Measurements from ENCODE around the gene CFAP20DC. TPM values are rescaled to one million over a fixed set of nuclear protein-coding genes. Genes with fewer than 3 reads are reported as not detected.

The CFAP20DC gene
- total RNA-seq, 1 donor from 2014 or later: 0.77 TPM

- no peak for DNase-seq (ENCODE audit: low read depth in 2 of 2)
Observed at GRCh38 chr3:58801541-58801940, 248.3 kb downstream of the CFAP20DC start.

GRCh38 chr3:58800940-58801339 is 248.9 kb downstream of the CFAP20DC start:
- DNase-seq (ENCODE audit: low read depth in 2 of 2): no peak

- DNase-seq (ENCODE audit: low read depth in 2 of 2): no peak
Observed at GRCh38 chr3:58800032-58800431, 249.8 kb downstream of the CFAP20DC start.

GRCh38 chr3:58799271-58799670 is 250.6 kb downstream of the CFAP20DC start:
- DNase-seq (ENCODE audit: low read depth in 2 of 2): no peak

- DNase-seq (ENCODE audit: low read depth in 2 of 2): no peak
Observed at GRCh38 chr3:58798312-58798711, 251.5 kb downstream of the CFAP20DC start.

GRCh38 chr3:58794750-58795149 is 255.1 kb downstream of the CFAP20DC start:
- no peak for DNase-seq (ENCODE audit: low read depth in 2 of 2)

GRCh38 chr3:58793938-58794337 is 255.9 kb downstream of the CFAP20DC start:
- no peak for DNase-seq (ENCODE audit: low read depth in 2 of 2)

GRCh38 chr3:58792921-58793451 is 256.8 kb downstream of the CFAP20DC start:
- peak in 1 of 2 donors; percentile 33 for DNase-seq (ENCODE audit: low read depth in 2 of 2)

GRCh38 chr3:58789385-58789784 is 260.4 kb downstream of the CFAP20DC start:
- no peak for DNase-seq (ENCODE audit: low read depth in 2 of 2)

- no peak for DNase-seq (ENCODE audit: low read depth in 2 of 2)
Observed at GRCh38 chr3:58784888-58785287, 264.9 kb downstream of the CFAP20DC start.

- DNase-seq (ENCODE audit: low read depth in 2 of 2): no peak
Observed at GRCh38 chr3:58784425-58784824, 265.4 kb downstream of the CFAP20DC start.

- DNase-seq (ENCODE audit: low read depth in 2 of 2): no peak
Observed at GRCh38 chr3:58783845-58784244, 266.0 kb downstream of the CFAP20DC start.

- no peak for DNase-seq (ENCODE audit: low read depth in 2 of 2)
Observed at GRCh38 chr3:58779934-58780333, 269.9 kb downstream of the CFAP20DC start.

- DNase-seq (ENCODE audit: low read depth in 2 of 2): no peak
Observed at GRCh38 chr3:58776231-58776630, 273.6 kb downstream of the CFAP20DC start.

- no peak for DNase-seq (ENCODE audit: low read depth in 2 of 2)
Observed at GRCh38 chr3:58772462-58772861, 277.4 kb downstream of the CFAP20DC start.

GRCh38 chr3:58769065-58769464 is 280.8 kb downstream of the CFAP20DC start:
- no peak for DNase-seq (ENCODE audit: low read depth in 2 of 2)

- DNase-seq (ENCODE audit: low read depth in 2 of 2): no peak
Observed at GRCh38 chr3:58766587-58767282, 283.1 kb downstream of the CFAP20DC start.

GRCh38 chr3:58755150-58755549 is 294.7 kb downstream of the CFAP20DC start:
- DNase-seq (ENCODE audit: low read depth in 2 of 2): no peak

GRCh38 chr3:58754074-58754473 is 295.8 kb downstream of the CFAP20DC start:
- DNase-seq (ENCODE audit: low read depth in 2 of 2): no peak

- no peak for DNase-seq (ENCODE audit: low read depth in 2 of 2)
Observed at GRCh38 chr3:58751882-58752567, 297.8 kb downstream of the CFAP20DC start.

GRCh38 chr3:58751235-58751634 is 298.6 kb downstream of the CFAP20DC start:
- DNase-seq (ENCODE audit: low read depth in 2 of 2): no peak

- no peak for DNase-seq (ENCODE audit: low read depth in 2 of 2)
Observed at GRCh38 chr3:58749948-58750347, 299.9 kb downstream of the CFAP20DC start.

GRCh38 chr3:58748024-58748423 is 301.8 kb downstream of the CFAP20DC start:
- no peak for DNase-seq (ENCODE audit: low read depth in 2 of 2)
